Measurements from ENCODE around the gene ZDHHC5.

ZDHHC5 gene

GRCh38 chr11:57735619-57736298 is 67.8 kb downstream of the ZDHHC5 start:
- H3K4me3 ChIP-seq (ENCODE audit: low read depth, low read length) = no peak overlapping the region

GRCh38 chr11:57741132-57742086 is 73.5 kb downstream of the ZDHHC5 start, which contains the start of gene SELENOH:
Gene SELENOH (plus strand): TSS chr11:57741491. CDS start chr11:57741596, 105 bp downstream.
- H3K4me3 ChIP-seq (ENCODE audit: low read depth, low read length) = peak within 1 kb of the TSS; percentile 95
- TF ChIP-seq CTCF (IDR thresholded peaks at IDR 0.05; ENCODE audit: low read depth, low read length) = no peak

More at GRCh38 chr11:57735619-57736298, 67.8 kb downstream of the ZDHHC5 start:
- no peak for TF ChIP-seq CTCF (IDR thresholded peaks at IDR 0.05; ENCODE audit: low read depth, low read length)

DNA sequence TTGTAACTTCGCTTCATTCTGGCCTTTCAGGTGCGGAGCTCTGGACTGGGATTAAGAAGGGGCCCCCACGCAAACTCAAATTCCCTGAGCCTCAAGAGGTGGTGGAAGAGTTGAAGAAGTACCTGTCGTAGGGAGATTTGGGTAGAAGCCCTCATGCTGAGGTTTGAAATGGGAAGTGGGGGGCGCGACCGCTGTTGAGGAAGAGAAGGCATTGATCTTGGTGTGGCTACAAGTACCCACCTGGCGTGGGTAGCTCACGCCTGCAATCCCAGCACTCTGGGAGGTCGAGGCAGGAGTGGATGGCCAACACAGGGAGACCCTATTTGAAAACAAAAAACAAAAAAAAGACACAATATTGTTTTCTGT is 74.2 kb downstream of the ZDHHC5 start:
- H3K4me3 ChIP-seq (ENCODE audit: low read depth, low read length) = peak overlapping the region; percentile 95
- TF ChIP-seq CTCF (IDR thresholded peaks at IDR 0.05; ENCODE audit: low read depth, low read length) = no peak

DNA sequence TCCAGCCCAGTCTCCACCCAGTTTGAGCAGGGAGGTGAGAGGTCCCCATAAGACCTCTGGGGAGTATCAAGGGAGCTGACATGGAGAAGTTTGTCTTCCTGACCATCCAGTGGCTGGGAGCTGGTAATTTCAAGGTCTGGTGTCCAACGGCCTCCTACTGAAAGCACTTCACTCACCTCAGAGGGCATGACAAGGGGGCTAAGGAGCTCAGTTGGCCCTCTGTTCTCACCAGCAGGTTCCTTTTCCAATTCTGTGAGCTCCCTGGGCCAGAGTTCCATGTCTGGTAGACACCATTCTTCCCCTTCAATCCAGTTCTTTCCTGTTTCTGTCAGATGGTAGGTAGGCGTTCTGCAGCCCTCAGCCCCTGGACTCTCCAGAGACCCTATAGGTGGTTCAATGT is 76.4 kb downstream of the ZDHHC5 start:
- TF ChIP-seq CTCF (IDR thresholded peaks at IDR 0.05; ENCODE audit: low read depth, low read length) = no peak
- H3K4me3 ChIP-seq (ENCODE audit: low read depth, low read length) = no peak overlapping the region

- no peak for TF ChIP-seq CTCF (IDR thresholded peaks at IDR 0.05; ENCODE audit: low read depth, low read length)
- no peak overlapping the region for H3K4me3 ChIP-seq (ENCODE audit: low read depth, low read length)
Measured at GRCh38 chr11:57745206-57745605, 77.3 kb downstream of the ZDHHC5 start.

- TF ChIP-seq CTCF (IDR thresholded peaks at IDR 0.05; ENCODE audit: low read depth, low read length) = no peak
- H3K4me3 ChIP-seq (ENCODE audit: low read depth, low read length) = no peak overlapping the region
Measured at GRCh38 chr11:57746920-57747319, 79.0 kb downstream of the ZDHHC5 start.

Data from WI38 (cell line).